NB4 (cell line): Measurements from ENCODE around the gene NR1D2.
A peak's percentile ranks its signal among the peaks of the same experiment; 100 is the strongest.

ENCODE experiments used
- DNase-seq: peaks from one replicate; pipeline ENCODE4 v3.0.0; 2010; ENCODE audit warnings: low read depth
- H3K4me3 ChIP-seq: one replicate; pipeline ENCODE4 v1.5.1; 2011; ENCODE audit warnings: mild to moderate bottlenecking, low read depth, low read length, moderate library complexity
- CTCF ChIP-seq: IDR thresholded peaks from one replicate; pipeline ENCODE4 v1.5.1; 2012; ENCODE audit warnings: low read depth, low read length
- MYC ChIP-seq: IDR thresholded peaks from 2 replicates; pipeline ENCODE4 v1.6.1; 2011; ENCODE audit warnings: low read depth, low read length
- POLR2A ChIP-seq: IDR thresholded peaks from 2 replicates; pipeline ENCODE4 v1.6.1; 2011; ENCODE audit warnings: mild to moderate bottlenecking; ENCODE audit not compliant: insufficient read length; ENCODE audit errors: extremely low read depth
- TF ChIP-seq, protein P1 (sequence below): IDR thresholded peaks from 2 replicates; pipeline ENCODE4 v1.6.1; 2011; ENCODE audit warnings: low read depth, low read length

The NR1D2 gene

DNA sequence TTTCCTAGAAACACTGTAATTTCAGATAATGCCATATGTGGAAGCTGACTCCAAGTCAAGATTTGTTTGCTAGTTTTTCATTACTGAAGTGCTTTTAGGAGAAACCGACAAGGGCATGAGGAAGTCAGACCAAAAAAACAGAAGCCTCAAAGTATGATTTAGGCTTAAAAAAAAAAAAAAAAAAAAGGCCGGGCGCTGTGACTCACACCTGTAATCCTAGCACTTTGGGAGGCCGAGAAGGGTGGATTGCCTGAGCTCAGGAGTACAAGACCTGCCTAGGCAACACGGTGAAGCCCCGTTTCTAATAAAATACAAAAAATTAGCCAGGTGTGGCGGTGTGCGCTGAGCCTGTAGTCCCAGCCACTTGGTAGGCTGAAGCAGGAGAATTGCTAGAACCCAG is 16.6 kb upstream of the NR1D2 start:
- no peak for TF ChIP-seq CTCF
- no peak for TF ChIP-seq MYC
- no peak for TF ChIP-seq POLR2A
- TF ChIP-seq, protein P1, sequence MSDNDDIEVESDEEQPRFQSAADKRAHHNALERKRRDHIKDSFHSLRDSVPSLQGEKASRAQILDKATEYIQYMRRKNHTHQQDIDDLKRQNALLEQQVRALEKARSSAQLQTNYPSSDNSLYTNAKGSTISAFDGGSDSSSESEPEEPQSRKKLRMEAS = no peak
- DNase-seq = no peak
- H3K4me3 ChIP-seq = no peak overlapping the region

DNA sequence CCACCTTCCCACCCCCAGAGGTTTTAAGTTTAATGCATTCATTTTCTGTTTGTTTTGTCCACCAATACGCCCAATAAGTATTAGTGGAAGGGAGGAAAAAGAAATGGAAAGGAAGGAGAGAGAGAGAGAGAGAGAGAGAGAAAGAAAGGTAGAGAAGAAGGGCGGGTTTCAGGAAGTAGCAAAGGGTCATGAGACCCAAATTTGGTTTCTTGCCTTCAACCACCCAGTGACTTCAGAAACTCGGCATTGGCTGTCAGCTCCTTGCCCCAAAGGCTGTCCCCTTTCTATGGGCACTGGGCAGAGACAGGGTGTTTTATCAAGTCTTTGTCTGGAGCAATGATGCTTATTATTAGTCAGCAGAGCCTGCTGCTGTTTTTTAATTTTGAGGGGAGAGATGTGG is 13.5 kb upstream of the NR1D2 start:
- no peak overlapping the region for H3K4me3 ChIP-seq
- DNase-seq = no peak
- TF ChIP-seq CTCF = no peak
- TF ChIP-seq, protein P1 = no peak
- TF ChIP-seq MYC = no peak
- no peak for TF ChIP-seq POLR2A

- TF ChIP-seq, protein P1 = no peak
- DNase-seq = no peak
- H3K4me3 ChIP-seq = no peak overlapping the region
These were observed 12.5 kb upstream of the NR1D2 start for GRCh38 chr3:23932571-23932970.

DNA sequence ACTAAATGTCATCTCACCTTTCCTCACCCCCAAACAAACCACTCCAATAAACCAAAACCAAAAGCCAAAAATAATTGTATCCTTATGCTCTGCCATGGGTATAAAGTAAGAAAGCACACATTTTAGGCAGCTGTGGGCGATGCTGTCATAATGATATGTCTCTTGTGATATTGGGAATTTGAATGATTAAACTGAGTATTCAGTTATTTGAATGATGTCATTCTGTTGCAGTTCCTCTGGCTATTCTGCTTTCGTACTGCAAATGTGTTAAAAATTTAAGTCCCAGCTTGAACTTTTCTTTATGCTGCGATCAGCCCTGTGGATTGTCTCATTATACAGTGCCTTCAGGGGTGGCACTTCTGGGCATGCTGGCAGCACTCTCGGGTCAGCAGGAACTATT is 10.8 kb upstream of the NR1D2 start:
- no peak overlapping the region for H3K4me3 ChIP-seq
- TF ChIP-seq POLR2A (no peak), CTCF (no peak), MYC (no peak)
- TF ChIP-seq, protein P1 = no peak
- no peak for DNase-seq

GRCh38 chr3:23937296-23937695 is 7.8 kb upstream of the NR1D2 start:
- DNase-seq = no peak
- no peak overlapping the region for H3K4me3 ChIP-seq
- TF ChIP-seq CTCF = no peak
- TF ChIP-seq MYC = no peak
- TF ChIP-seq POLR2A = no peak
- TF ChIP-seq, protein P1 = no peak

GRCh38 chr3:23938688-23939087 is 6.4 kb upstream of the NR1D2 start:
- H3K4me3 ChIP-seq = no peak overlapping the region
- TF ChIP-seq CTCF = no peak
- TF ChIP-seq POLR2A = no peak
- TF ChIP-seq, protein P1 = no peak
- no peak for TF ChIP-seq MYC
- DNase-seq = peak; percentile 76
